Measurements from ENCODE around the gene BIRC6.

The BIRC6 gene

GRCh38 chr2:32377928-32378327, 21.1 kb downstream of the BIRC6 start:
- no peak for DNase-seq

- no peak for DNase-seq
These were observed 22.5 kb downstream of the BIRC6 start for GRCh38 chr2:32379352-32379751.

- no peak for DNase-seq
These were observed 27.0 kb downstream of the BIRC6 start for GRCh38 chr2:32383858-32384257.

GRCh38 chr2:32384529-32384928, 27.7 kb downstream of the BIRC6 start:
- no peak for DNase-seq

GRCh38 chr2:32386739-32387138, 29.9 kb downstream of the BIRC6 start:
- DNase-seq: no peak

- no peak for DNase-seq
These were observed 42.4 kb downstream of the BIRC6 start for GRCh38 chr2:32399221-32399620.

- DNase-seq: no peak
These were observed 45.3 kb downstream of the BIRC6 start for GRCh38 chr2:32402091-32402490.

- no peak for DNase-seq
These were observed 47.0 kb downstream of the BIRC6 start for GRCh38 chr2:32403782-32404181.

GRCh38 chr2:32404691-32405090, 47.9 kb downstream of the BIRC6 start:
- DNase-seq: no peak

GRCh38 chr2:32416519-32416918, 59.7 kb downstream of the BIRC6 start:
- DNase-seq: no peak

GRCh38 chr2:32417659-32418058, 60.8 kb downstream of the BIRC6 start:
- no peak for DNase-seq

- no peak for DNase-seq
These were observed 62.0 kb downstream of the BIRC6 start for GRCh38 chr2:32418778-32419177.

- DNase-seq: no peak
These were observed 65.3 kb downstream of the BIRC6 start for GRCh38 chr2:32422133-32422532.

- DNase-seq: no peak
These were observed 66.7 kb downstream of the BIRC6 start for GRCh38 chr2:32423536-32423935.

- DNase-seq: no peak
These were observed 67.9 kb downstream of the BIRC6 start for GRCh38 chr2:32424739-32425138.

GRCh38 chr2:32425719-32426141, 68.9 kb downstream of the BIRC6 start:
- DNase-seq: no peak

GRCh38 chr2:32427672-32428610, 71.1 kb downstream of the BIRC6 start:
- no peak for DNase-seq

- no peak for DNase-seq
These were observed 74.0 kb downstream of the BIRC6 start for GRCh38 chr2:32430804-32431203.

GRCh38 chr2:32436150-32436549, 79.3 kb downstream of the BIRC6 start:
- DNase-seq: no peak

GRCh38 chr2:32442020-32442467, 85.2 kb downstream of the BIRC6 start:
- DNase-seq: no peak

GRCh38 chr2:32446369-32446768, 89.5 kb downstream of the BIRC6 start:
- no peak for DNase-seq

- DNase-seq: no peak
These were observed 94.0 kb downstream of the BIRC6 start for GRCh38 chr2:32450851-32451250.

GRCh38 chr2:32452338-32453064, 95.7 kb downstream of the BIRC6 start:
- no peak for DNase-seq

Data from KG1 (cell line).